ENCODE results near the gene KCNRG.
"Not testable (repeated sequence)": the region's sequence is repeated elsewhere in the genome, so short reads cannot be mapped to it uniquely, and the experiment has no call there.

The KCNRG gene

GRCh38 chr13:50012396-50013169 lies 2.7 kb upstream of the KCNRG start:
- no peak for DNase-seq

GRCh38 chr13:50014386-50014785 lies 858 bp upstream of the KCNRG start:
- DNase-seq, result no peak

DNA sequence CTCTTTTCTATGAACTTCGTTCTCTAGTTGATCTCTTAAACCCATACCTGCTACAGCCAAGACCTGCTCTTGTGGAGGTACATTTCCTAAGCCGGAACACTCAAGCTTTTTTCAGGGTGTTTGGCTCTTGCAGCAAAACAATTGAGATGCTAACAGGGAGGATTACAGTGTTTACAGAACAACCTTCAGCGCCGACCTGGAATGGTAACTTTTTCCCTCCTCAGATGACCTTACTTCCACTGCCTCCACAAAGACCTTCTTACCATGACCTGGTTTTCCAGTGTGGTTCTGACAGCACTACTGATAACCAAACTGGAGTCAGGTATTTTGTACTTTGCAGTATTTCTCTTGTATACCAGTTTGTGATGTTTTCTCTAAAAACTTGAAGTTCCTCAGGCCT lies 506 bp downstream of the KCNRG start:
- no peak for DNase-seq

DNA sequence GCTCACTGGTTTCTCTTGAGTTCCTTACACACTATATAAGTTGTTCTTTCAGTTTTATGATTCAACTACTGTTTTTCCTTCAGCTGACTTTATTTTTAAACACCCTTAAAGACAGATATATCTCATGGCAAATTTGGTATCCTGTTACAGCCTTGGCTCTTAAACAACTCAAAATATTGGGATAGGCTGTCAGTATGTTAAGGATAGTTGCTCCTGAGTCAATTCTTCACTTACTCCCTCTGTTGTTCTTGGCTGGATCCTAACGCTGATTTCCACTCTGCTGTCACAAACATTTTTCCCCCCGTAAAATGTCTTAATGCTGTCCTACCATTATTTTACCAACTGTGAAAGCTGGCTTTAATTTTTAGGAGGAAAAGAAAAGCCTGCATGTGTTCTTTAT lies 1.2 kb downstream of the KCNRG start:
- no peak for DNase-seq

DNA sequence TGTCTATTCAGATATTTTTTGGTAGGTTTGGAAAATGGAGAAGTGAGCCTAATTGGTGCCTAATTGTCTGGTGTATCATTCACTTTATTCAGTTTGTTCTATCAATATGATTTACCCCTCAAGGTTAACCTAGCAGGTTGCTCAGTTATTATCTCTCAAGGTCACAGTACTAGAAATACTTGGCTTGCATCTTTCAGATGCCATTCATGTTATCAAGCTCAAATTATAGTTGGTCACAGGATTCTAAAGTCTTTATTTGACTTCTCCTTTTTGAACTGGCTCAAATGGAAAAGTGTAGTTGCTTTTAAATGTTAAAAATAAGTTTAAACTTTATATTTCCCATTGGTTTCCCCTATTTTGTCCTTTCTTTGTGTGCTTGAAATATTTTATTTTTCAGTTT lies 2.6 kb downstream of the KCNRG start:
- no peak for DNase-seq

- no peak for DNase-seq
Observed at GRCh38 chr13:50025436-50025835, 10.2 kb downstream of the KCNRG start.

DNA sequence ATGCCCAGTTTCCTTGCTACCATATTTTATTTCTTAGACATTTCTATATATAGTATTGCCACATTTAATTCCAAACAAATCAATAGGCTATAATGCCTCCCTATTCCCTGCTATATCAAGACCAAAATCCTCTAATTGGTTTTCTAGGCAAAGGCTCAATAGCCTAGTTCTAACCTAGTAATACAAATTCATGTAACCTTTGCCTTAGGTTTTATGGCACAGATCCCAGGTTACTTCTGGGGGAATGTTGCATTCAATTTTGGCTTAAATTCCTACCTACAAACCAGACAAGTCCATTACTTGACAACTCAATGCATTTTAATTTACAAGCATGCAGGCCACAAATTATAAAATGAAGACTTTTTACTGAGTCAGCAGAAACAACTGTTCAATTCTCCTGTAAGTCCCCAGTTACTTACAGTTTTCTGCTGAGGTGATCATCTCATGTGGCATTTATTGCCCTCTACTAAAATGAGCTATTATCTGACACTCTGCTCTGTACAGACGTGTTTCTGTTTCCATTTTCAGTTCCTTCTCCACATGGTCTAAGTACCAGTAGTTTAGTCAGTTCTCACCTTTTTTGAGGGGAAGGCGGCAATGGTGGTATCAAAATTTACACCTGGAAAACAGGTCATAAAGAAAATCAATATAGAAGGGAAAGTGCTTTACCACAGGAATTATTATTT lies 11.7 kb downstream of the KCNRG start:
- no peak for DNase-seq

DNA sequence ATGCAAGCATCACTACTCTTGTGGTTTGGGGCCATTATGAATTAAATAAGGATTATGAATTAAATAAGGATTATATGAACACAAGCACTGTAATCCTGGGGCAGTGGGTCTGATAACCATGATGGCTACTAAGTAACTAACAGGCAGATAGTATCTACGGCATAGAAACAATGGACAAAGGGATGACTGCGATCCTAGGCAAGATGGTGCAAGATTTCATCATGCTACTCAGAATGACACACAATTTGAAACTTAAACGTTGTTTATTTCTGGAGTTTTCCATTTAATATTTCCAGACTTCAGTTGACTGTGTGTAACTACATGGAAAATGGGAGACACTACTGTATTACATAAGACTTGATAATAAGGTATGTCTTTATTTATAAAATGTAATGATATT lies 15.1 kb downstream of the KCNRG start:
- no peak for DNase-seq

DNA sequence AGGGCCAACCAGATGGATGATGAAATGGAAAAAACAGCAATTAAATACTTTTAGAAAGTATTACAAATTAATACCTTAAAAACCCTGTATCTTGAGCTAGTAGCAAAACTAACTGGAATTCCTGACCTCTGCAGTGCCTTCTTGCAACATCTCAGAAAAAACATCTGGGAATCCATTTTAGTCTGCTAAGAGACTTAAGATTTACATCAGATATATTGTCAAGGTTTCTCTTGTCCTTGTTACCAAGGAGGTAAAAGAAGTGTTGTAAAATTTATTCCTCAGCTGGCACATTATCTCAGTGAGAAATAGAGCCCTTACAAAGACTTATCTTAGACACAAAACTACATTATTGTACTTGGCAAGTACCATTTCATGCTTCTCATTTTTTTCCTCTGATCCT lies 18.5 kb downstream of the KCNRG start:
- DNase-seq, result no peak

DNA sequence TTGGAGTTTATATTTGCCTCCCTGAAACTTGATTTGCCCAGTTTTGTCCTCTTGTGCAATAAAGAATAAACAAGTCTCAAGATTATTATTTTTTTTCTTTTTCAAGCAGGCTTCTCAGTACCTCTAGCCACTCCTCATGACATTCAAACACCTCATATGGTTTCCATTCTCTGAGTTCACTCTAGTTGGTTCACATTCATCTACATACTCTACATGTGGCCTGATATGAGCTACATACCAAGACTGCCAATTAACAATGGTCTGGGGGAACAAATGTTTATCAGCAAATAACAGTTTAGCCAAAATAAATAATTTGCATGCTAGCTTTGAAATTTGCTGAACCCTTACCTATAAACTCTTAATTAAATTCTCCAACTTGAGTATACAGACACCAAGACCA lies 22.5 kb downstream of the KCNRG start:
- no peak for DNase-seq

GRCh38 chr13:50038266-50038665 lies 23.0 kb downstream of the KCNRG start:
- DNase-seq, result no peak

DNA sequence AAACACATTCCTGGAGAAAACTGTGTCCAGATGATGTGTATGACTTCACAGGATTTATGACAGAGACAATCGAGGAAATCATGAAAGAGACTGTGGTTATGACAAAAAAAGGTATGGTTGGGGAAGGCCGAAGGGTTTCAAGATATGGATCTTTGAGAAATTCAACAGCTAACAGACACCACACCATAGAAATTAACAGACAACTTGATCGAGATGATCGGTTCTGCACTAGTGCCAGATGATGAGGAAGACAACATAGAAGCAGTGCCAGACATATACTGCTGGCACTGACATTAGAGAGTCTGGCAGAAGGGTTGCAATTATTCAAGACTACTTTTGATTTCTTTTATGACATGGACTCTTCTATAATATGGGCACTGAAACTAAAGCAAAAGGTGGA lies 37.2 kb downstream of the KCNRG start:
- DNase-seq, result no peak

DNA sequence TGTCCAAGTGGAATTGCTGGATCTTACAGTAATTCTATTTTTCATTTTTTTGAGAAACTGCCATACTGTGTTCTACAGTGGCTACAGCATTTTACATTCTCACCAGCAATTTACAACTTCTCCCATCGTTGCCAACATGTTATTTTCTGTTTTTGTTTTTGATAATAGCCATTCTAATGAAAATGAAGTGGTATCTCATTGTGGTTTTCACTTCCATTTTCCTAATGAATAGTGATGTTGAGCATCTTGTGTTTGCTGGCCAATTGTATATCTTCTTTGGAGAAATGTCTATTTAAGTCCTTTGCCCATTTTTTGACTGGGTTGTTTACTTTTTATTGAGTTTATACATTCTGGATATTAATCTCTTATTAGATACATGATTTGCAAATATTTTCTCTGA lies 38.6 kb downstream of the KCNRG start:
- DNase-seq, result no peak

- no peak for DNase-seq
Observed at GRCh38 chr13:50055454-50055853, 40.2 kb downstream of the KCNRG start.

DNA sequence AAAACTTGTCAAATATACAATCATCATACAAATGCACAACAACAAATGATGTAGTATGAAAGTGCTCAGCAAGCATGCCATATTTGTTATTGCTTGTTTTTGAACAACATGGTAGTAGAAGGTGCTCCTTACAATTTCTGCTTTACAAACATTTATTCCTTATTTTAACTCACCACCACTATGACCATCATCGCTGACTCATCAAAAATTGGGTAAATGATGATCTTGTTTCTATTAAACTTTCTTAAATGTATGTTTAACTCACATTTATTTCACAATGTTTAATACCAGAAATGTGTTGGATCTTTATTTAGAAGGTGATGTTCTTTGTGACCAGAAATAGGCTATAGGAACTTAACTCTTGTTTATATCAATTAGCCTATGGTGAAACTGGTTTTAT lies 45.5 kb downstream of the KCNRG start:
- DNase-seq, result no peak

DNA sequence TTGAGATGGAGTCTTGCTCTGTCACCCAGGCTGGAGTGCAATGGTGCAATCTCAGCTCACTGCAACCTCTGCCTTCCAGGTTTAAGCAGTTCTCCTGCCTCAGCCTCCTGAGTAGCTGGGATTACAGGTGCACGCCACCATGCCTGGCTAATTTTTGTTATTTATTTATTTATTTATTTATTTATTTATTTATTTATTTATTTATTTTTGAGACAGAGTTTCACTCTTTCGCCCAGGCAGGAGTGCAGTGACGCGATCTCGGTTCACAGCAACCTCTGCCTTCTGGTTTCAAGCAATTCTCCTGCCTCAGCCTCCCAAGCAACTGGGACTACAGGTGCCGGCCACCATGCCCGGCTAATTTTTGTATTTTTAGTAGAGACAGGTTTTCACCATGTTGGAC lies 47.1 kb downstream of the KCNRG start:
- not testable (repeated sequence) for DNase-seq

DNA sequence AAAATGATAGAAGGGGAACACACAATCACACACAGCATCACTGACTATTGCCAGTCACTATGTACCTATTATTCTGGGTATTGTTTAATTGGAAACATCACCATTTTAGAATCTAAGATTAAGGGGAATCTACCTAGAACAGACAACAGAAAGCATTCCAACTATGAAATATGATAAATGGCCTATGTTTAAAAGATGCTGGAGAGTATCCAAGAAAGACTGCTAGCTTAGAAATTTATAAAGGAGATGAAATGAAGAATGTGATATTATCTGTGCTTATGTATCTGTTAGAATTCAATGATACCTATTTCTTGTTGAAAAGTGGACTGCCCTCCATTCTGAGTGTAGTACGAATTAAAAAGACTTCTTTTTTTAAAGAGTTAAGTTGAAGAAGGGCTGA lies 50.5 kb downstream of the KCNRG start:
- no peak for DNase-seq

DNA sequence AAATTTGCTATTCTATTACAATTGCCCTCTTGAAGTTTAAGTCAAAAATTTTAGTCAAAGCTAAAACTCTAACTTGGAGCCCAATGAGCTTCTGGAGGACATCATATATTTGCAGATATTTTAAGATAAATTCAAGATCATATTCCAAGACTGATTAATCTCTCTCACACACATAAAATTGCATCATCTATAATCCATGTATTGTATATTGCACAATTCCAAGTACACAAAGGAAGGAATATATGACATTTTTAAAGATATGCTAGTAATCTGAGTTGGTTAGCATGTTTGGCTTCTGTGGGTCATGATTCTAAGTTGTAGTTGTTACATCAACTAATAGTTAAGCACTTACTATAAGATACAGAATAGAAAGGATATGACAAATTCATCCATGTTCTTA lies 53.3 kb downstream of the KCNRG start:
- DNase-seq, result no peak

DNA sequence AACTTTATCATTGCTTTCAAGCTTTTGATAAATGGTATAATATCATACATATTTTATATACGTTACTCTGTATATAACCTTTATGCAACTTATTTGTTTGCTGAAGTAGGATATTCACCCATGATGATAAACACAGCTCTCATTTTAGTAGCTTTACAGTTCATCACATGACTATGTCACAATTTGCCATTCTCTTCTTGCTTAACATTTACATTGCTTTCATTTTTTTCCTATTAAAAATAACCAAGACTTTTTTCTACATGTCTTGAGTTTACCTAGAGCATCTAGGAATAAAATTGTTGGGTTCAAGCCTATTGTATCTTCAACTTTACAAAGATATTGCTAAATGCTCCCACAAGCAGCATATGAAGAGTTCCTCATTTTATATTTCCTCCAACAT lies 54.0 kb downstream of the KCNRG start:
- no peak for DNase-seq

GRCh38 chr13:50070186-50070585 lies 54.9 kb downstream of the KCNRG start:
- no peak for DNase-seq
